Mucosa of descending colon (tissue), 3 donors: ENCODE results near the gene TAC4. TPM values are rescaled to one million over a fixed set of nuclear protein-coding genes. Genes with fewer than 3 reads are reported as not detected.
A peak's percentile ranks its signal among the peaks of the same experiment; 100 is the strongest.

Experiments
- ATAC-seq: fragments of 200-7000 bp; cut with Tn5 transposase; one replicate; pipeline ENCODE4 v1.9.1; 2020; ENCODE audit warnings: mild to moderate bottlenecking, moderate library complexity
- DNase-seq, 3 donors: peaks; one replicate each; pipeline ENCODE4 v3.0.0-alpha.2; 2020
- H3K36me3 ChIP-seq: fragments of 200-600 bp; one replicate; pipeline ENCODE4 v1.8.0; 2021; ENCODE audit warnings: low read depth, mild to moderate bottlenecking
- H3K4me1 ChIP-seq: fragments of 200-600 bp; one replicate; pipeline ENCODE4 v1.8.0; 2021; ENCODE audit warnings: low read depth, mild to moderate bottlenecking
- H3K4me3 ChIP-seq: fragments of 200-600 bp; one replicate; pipeline ENCODE4 v1.8.0; 2021; ENCODE audit warnings: mild to moderate bottlenecking
- H3K9me3 ChIP-seq: fragments of 200-600 bp; one replicate; pipeline ENCODE4 v1.8.0; 2021; ENCODE audit warnings: mild to moderate bottlenecking
- intact Hi-C, 2 donors: fragments of 100-400 bp; cut with DNase I in 1 of 2; cut with micrococcal nuclease in 1 of 2; formaldehyde crosslinking; loops; one replicate each; pipeline versions ENCODE4 v1.11.0 to v1.11.1; 2022; cut with DNase I, micrococcal nuclease
- total RNA-seq, 3 donors: library from RNA; stranded (reverse); fragmentation: NEBNext Ultra II Directional in 2 of 3; extraction: Animal tissue kit (Norgen Biotek cat#: 25700) in 2 of 3; gene quantifications; one replicate each; pipeline versions ENCODE4 v1.2.1 to v1.2.4, GENCODE V29; 2021 to 2023
- TF ChIP-seq, protein P1 (sequence below): fragments of 200-600 bp; IDR thresholded peaks from one replicate; pipeline ENCODE4 v1.8.0; 2022; ENCODE audit warnings: antibody characterized with exemption, mild to moderate bottlenecking
- donor health status: DM: no; HTN: no; CAD: no; lungs with moderate emphysema.
- donor health status: DM: no; HTN: no; CAD: no.
- donor health status: DM: no; HTN: yes; CAD: no.

The TAC4 gene
- total RNA-seq, 3 donors from 2014 or later: not detected

DNA sequence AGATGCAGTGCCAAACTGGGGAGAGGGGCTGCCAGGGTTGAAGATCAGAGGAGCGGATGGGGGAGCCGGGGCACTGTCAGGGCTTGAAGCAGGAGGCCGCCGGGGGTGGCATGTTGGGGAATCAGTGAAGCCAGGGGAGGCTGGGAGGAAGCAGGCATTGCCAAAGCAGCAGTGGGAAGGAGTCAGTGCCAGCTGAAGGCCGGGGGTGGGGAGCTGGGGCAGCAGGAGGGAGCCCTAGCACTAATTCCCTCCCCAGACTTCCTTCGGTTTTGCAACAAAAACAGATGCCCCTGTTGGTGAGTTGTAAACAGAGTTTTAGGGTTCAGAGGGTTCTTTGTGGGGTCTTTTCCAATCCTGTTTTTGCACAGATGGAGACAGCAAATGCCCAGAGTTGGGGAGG is 10.9 kb upstream of the TAC4 start:
- Histone ChIP-seq H3K36me3 (no peaks in the 10 kb centered on the region), H3K4me1 (no peaks in the 10 kb centered on the region), H3K4me3 (no peak overlapping the region), H3K9me3 (no peaks in the 10 kb centered on the region)
- no peak for DNase-seq
- ATAC-seq: no peak
- TF ChIP-seq, protein P1, sequence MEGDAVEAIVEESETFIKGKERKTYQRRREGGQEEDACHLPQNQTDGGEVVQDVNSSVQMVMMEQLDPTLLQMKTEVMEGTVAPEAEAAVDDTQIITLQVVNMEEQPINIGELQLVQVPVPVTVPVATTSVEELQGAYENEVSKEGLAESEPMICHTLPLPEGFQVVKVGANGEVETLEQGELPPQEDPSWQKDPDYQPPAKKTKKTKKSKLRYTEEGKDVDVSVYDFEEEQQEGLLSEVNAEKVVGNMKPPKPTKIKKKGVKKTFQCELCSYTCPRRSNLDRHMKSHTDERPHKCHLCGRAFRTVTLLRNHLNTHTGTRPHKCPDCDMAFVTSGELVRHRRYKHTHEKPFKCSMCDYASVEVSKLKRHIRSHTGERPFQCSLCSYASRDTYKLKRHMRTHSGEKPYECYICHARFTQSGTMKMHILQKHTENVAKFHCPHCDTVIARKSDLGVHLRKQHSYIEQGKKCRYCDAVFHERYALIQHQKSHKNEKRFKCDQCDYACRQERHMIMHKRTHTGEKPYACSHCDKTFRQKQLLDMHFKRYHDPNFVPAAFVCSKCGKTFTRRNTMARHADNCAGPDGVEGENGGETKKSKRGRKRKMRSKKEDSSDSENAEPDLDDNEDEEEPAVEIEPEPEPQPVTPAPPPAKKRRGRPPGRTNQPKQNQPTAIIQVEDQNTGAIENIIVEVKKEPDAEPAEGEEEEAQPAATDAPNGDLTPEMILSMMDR: no peak
- intact Hi-C loops: loop anchor here in 1 of 2 donors (10.0 kb wide), 2 partner anchors 154 to 294 kb away; partner anchors contain the start of gene SLC35B1

DNA sequence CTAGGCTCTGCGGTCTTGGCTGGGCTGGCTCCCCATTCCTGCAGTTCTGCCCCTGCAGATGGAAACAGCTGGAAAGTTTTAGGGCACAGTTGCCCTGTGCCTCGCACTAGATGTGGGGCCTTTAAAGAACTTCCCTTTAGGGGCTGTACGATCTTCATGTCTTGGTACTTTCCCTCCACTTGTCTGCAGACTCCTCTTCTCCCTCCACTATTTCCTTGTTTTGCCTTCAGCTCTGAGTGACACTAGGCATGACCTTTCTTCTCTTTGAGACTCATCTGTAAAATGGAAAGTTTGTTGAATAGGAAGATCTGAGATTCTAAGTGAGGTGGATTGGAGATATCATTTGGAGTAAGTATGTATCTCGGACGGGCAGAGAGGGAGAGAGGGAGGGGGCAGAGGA is 6.3 kb upstream of the TAC4 start:
- Histone ChIP-seq H3K4me1 (peaks cover 3% of the 10 kb centered on the region), H3K9me3 (no peaks in the 10 kb centered on the region), H3K4me3 (no peak overlapping the region), H3K36me3 (no peaks in the 10 kb centered on the region)
- TF ChIP-seq, protein P1: no peak
- DNase-seq (no peak), ATAC-seq (no peak)
- intact Hi-C loops: loop anchor here in 1 of 2 donors (10.0 kb wide), 2 partner anchors 149 to 289 kb away; partner anchors contain the start of gene SLC35B1

DNA sequence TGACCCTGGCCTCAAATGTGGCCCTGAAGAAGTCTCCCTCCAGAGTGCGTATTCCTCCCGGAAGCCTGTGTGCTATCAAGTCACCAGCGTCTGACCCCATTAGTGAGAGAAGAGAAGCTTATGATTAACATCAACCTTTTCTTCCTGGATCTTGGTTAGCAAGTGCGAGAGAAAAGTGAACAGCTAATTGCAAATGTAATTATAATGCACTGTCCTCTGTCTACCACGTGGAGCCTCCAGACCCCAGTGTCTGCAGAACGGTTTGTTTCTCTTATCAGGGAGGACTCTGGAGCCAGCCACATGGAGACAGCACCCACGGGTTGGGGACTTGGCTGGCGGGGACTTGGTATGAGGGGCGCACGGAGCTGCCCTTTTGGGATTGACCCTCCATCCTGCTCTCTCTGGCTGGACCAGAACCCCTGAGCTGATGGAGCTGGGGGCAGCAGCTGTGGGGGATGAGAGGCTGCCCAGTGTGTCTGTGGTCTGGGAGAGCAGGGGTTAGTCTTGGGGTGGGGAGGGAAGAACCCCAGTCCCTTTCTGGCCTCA is 5.7 kb upstream of the TAC4 start:
- no peak for DNase-seq
- no peak for ATAC-seq
- Histone ChIP-seq H3K36me3 (no peaks in the 10 kb centered on the region), H3K4me3 (no peak overlapping the region), H3K9me3 (no peaks in the 10 kb centered on the region), H3K4me1 (peaks cover 3% of the 10 kb centered on the region)
- intact Hi-C loops: loop anchor here in 1 of 2 donors (10.0 kb wide), 2 partner anchors 149 to 289 kb away; partner anchors contain the start of gene SLC35B1
- TF ChIP-seq, protein P1: no peak

DNA sequence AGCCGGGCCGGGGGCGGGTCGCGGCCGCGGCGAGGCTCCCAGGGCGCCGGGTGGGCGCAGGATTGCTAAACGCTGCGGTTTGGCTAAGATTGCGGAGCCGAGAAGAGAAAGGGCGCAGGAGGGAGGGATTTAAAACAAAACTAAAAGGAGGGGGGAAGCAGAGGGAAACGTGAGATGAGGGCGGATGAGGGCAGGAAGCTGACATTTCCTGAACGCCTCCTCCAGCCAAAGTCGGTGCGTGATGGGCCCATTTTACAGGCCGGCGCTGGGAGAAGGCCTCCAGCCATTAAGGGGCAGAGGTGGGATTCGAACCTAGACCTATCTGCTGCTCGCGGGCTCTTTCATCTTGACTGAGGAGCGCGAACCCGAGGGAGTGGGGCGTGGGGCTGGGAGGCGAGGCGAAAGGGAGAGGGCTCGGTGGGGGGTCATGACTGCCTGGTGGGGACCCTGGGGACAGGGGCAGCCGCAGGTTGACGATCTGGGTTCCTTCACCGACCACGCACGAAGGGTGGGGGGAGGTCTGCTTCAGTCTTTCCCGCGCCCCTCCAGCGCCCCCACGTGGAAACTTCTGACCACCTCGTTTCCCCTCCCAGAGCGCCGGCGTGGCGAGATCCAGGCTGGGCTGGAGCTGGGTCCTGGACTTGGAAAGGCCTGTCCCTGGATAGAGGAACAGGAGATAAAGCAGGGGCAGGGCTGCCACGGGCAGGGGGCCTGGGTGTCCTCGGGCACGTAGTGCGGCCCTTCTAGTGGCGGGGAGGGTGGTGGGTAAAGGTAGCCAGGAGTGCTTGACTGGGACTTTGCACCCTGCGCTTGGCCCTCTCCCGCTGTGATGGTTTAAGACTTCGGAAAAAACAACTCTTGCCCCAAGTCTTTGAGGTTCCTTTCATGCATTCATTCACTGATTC is 3.8 kb upstream of the TAC4 start:
- no peaks in the 10 kb centered on the region for H3K36me3 ChIP-seq
- DNase-seq (peak; percentile 67 to 74 (median 72)), ATAC-seq (peak; percentile 72)
- TF ChIP-seq, protein P1: no peak
- peaks cover 3% of the 10 kb centered on the region for H3K4me1 ChIP-seq
- H3K9me3 ChIP-seq: no peaks in the 10 kb centered on the region
- intact Hi-C loops: loop anchor here (2.0 to 10.0 kb wide), 3 partner anchors 147 to 287 kb away; partner anchors contain the start of gene SLC35B1 (in 1 of the 2)
- H3K4me3 ChIP-seq: peak overlapping the region; percentile 17

DNA sequence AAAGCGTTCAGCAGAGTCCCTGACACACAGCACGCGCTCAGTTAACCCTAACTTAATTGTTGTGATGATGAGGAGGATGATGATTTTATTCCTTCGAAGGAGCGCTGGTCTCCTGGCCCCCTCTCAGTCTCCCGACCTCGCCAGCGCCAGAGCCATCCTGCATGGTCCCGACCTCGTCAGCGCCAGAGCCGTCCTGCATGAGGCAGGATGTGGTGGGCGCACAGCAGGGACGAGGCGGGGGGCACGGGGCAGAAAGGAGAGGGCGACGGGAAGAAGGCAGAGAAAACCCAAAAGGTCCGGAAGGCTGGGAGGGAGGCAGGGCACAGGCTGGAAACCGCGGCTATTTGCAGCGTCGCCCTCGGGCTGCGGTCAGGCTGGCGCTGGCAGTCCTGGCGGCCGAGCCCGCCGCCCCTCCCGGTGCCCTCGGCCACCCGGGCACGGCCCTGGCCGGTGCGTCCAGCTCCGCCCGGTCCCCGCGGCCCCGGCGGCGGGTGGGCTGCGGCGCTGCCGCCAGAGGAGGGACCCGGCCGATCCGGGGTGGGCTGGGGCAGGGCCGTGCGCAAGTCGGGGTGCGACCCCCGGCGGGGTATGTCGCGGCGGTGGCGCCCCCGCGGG is 3.0 kb upstream of the TAC4 start:
- Histone ChIP-seq H3K9me3 (no peaks in the 10 kb centered on the region), H3K36me3 (no peaks in the 10 kb centered on the region), H3K4me1 (peaks cover 3% of the 10 kb centered on the region), H3K4me3 (peak overlapping the region; percentile 17)
- intact Hi-C loops: loop anchor here (2.0 to 10.0 kb wide), 3 partner anchors 146 to 286 kb away; partner anchors contain the start of gene SLC35B1 (in 1 of the 2)
- TF ChIP-seq, protein P1: no peak
- DNase-seq: no peak
- peak; percentile 24 for ATAC-seq
